Osteocyte (in vitro differentiated cells): Measurements from ENCODE around the gene ZSWIM7. TPM values are rescaled to one million over a fixed set of nuclear protein-coding genes. Genes with fewer than 3 reads are reported as not detected.

Experiments
- DNase-seq: peaks from one replicate; pipeline ENCODE4 v3.0.0; 2021; ENCODE audit warnings: mixed read lengths; ENCODE audit not compliant: unreplicated experiment; ENCODE audit errors: extremely low spot score
- H3K27ac Mint-ChIP-seq: one replicate; pipeline ENCODE4 v1.8.0; 2021; ENCODE audit warnings: mild to moderate bottlenecking, mixed read lengths; ENCODE audit not compliant: unreplicated experiment
- H3K27me3 Mint-ChIP-seq: one replicate; pipeline ENCODE4 v1.8.0; 2021; ENCODE audit warnings: mixed read lengths; ENCODE audit not compliant: unreplicated experiment
- H3K36me3 Mint-ChIP-seq: one replicate; pipeline ENCODE4 v1.8.0; 2021; ENCODE audit warnings: mixed read lengths; ENCODE audit not compliant: unreplicated experiment
- H3K4me1 Mint-ChIP-seq: one replicate; pipeline ENCODE4 v1.8.0; 2021; ENCODE audit warnings: mixed read lengths; ENCODE audit not compliant: unreplicated experiment
- H3K4me3 Mint-ChIP-seq: one replicate; pipeline ENCODE4 v1.8.0; 2021; ENCODE audit warnings: mild to moderate bottlenecking, moderate library complexity, mixed read lengths; ENCODE audit not compliant: unreplicated experiment
- H3K9me3 Mint-ChIP-seq: one replicate; pipeline ENCODE4 v1.8.0; 2021; ENCODE audit warnings: mixed read lengths; ENCODE audit not compliant: unreplicated experiment
- total RNA-seq: library from RNA; stranded (reverse); gene quantifications from 2 replicates; pipeline ENCODE4 v1.2.1, GENCODE V29; 2021
- TF ChIP-seq, protein P1 (sequence below): fragments of 200-600 bp; sonication (generic); IDR thresholded peaks from 2 replicates; pipeline ENCODE4 v1.5.0; 2021; ENCODE audit warnings: antibody characterized with exemption, mild to moderate bottlenecking, moderate library complexity

The ZSWIM7 gene
- total RNA-seq, 1 donor from 2014 or later = 22.2 TPM

DNA sequence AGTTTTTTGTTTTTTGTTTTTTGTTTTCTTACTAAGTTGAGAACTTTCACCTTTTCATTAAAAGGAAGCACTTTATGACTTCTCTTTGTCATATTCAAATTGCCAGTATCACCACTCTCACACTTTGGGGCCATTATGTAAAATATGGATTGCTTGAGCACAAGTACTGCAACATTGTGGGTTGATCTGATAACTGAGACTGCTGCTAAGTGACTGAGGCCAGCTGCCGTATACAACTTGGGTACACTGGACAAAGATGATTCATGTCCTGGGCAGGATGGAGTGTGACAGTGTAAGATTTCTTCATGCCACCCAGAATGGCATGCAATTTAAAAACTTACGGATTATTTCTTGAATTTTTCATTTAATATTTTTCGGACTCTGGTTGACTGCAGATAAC, 7.9 kb upstream of the ZSWIM7 start:
- H3K4me3 Mint-ChIP-seq = no peak overlapping the region
- TF ChIP-seq, protein P1, sequence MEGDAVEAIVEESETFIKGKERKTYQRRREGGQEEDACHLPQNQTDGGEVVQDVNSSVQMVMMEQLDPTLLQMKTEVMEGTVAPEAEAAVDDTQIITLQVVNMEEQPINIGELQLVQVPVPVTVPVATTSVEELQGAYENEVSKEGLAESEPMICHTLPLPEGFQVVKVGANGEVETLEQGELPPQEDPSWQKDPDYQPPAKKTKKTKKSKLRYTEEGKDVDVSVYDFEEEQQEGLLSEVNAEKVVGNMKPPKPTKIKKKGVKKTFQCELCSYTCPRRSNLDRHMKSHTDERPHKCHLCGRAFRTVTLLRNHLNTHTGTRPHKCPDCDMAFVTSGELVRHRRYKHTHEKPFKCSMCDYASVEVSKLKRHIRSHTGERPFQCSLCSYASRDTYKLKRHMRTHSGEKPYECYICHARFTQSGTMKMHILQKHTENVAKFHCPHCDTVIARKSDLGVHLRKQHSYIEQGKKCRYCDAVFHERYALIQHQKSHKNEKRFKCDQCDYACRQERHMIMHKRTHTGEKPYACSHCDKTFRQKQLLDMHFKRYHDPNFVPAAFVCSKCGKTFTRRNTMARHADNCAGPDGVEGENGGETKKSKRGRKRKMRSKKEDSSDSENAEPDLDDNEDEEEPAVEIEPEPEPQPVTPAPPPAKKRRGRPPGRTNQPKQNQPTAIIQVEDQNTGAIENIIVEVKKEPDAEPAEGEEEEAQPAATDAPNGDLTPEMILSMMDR = no peak
- no peaks in the 10 kb centered on the region for H3K27me3 Mint-ChIP-seq
- peaks cover 68% of the 10 kb centered on the region for H3K36me3 Mint-ChIP-seq
- peaks cover 1% of the 10 kb centered on the region for H3K4me1 Mint-ChIP-seq
- H3K27ac Mint-ChIP-seq = no peak overlapping the region
- H3K9me3 Mint-ChIP-seq = no peaks in the 10 kb centered on the region
- no peak for DNase-seq

DNA sequence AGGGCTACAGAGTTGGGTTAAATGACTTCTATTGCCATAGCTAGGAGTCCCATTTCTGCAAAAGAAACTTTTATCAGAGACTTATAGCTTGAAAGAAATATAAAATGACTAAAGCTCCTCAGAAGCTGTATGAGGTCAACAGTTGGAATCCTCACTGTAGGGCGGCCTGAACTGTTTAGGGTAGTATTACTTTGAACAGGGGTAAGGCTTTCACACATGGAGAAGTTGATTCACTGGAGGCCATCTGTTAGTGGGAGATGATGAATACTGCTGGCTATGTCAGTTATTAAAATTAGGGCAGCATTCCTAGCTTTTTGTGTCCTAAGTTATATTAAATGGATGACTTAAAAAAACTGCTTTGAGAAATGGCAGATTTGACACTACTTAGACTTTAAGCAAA, 6.1 kb upstream of the ZSWIM7 start:
- no peak overlapping the region for H3K4me3 Mint-ChIP-seq
- H3K9me3 Mint-ChIP-seq = no peaks in the 10 kb centered on the region
- H3K27ac Mint-ChIP-seq = no peak overlapping the region
- TF ChIP-seq, protein P1 = no peak
- no peaks in the 10 kb centered on the region for H3K27me3 Mint-ChIP-seq
- peaks cover 13% of the 10 kb centered on the region for H3K4me1 Mint-ChIP-seq
- no peak for DNase-seq
- peaks cover 72% of the 10 kb centered on the region for H3K36me3 Mint-ChIP-seq

DNA sequence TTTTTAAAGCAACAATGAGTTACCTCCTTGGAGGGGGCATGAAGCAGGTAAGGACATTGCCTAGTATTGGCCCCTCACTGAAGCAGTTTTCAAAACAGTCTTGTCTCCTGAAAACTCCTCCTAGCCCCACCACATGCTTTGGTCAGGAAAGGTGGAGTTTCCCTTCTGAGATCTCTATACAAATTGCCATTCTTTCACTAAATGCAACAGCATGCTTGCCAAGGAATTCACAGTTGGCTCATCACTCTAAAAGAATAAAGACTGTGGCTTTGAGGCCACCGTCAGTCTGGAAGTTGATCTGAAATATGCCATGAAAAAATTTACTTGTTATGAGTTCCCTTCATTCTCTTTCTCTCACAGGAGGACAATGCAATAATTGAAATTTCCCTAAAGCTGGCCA, 4.3 kb upstream of the ZSWIM7 start:
- no peaks in the 10 kb centered on the region for H3K9me3 Mint-ChIP-seq
- TF ChIP-seq, protein P1 = no peak
- peaks cover 19% of the 10 kb centered on the region for H3K4me1 Mint-ChIP-seq
- no peak overlapping the region for H3K27ac Mint-ChIP-seq
- H3K27me3 Mint-ChIP-seq = no peaks in the 10 kb centered on the region
- H3K4me3 Mint-ChIP-seq = no peak overlapping the region
- peaks cover 68% of the 10 kb centered on the region for H3K36me3 Mint-ChIP-seq
- no peak for DNase-seq

DNA sequence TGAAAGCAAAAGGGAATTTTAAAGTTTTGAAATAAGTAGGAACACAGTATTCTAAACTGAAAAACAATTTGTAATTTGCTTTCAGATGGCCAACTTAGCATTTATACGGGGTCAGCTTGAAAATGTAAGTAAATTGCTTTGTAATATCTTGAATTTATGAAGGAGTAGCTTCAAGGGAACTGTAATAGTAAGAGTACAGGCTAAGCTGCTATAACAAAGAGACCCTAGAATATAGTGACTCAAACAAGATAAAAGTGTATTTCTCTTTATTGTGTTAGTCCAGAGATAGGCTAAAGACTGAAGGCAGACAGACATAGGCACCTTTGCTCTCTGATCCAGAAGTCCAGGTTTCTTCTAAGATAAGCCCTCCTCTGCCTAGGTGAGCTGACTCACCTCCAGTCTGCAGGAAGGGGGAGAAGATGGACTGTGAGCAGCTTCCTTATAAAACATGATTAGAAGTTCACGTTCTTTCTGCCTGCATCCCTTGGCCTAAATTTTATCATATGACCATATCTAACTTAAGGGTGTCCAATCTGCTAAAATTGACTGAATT, 3.3 kb upstream of the ZSWIM7 start:
- no peak for DNase-seq
- H3K36me3 Mint-ChIP-seq = peaks cover 57% of the 10 kb centered on the region

DNA sequence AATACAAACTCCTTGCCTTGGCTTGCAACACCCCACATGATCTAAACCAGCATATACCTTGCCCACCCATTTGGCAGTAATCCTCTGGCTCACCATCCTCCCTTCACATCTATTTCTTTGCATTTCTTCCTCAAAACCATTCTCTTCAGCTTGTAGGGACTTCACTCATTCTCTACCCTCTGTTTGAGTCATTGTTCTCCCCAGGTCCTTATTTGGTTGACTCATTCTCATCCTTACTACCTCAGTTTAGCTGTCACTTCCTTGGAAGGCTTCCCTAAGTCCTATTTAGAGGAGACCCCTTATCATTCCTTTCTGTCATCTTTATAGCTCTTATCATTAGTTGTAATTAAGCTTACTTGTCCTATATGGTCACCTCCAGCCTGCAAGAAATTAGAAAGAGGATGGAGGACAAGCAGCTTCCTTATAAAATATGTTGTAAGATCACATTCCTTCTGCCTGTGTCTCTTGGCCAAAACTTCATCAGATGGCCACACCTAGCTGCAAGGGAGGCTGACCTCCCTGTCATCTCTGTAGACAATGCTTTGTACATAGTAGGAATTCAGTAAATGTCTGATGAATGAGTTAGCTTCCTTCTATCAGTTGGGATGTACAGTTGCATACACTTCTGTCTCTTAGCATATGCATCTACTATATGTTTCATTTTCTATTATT, 1.9 kb upstream of the ZSWIM7 start:
- Mint-ChIP-seq H3K27me3 (no peaks in the 10 kb centered on the region), H3K9me3 (no peaks in the 10 kb centered on the region), H3K36me3 (peaks cover 51% of the 10 kb centered on the region), H3K4me1 (peaks cover 31% of the 10 kb centered on the region), H3K4me3 (peak overlapping the region; percentile 80), H3K27ac (peak overlapping the region; percentile 74)
- TF ChIP-seq, protein P1 = no peak
- no peak for DNase-seq

More for the DNA sequence above, 3.3 kb upstream of the ZSWIM7 start:
- TF ChIP-seq, protein P1 = no peak
- H3K4me1 Mint-ChIP-seq = peaks cover 25% of the 10 kb centered on the region
- no peaks in the 10 kb centered on the region for H3K27me3 Mint-ChIP-seq
- H3K27ac Mint-ChIP-seq = no peak overlapping the region
- H3K9me3 Mint-ChIP-seq = no peaks in the 10 kb centered on the region
- no peak overlapping the region for H3K4me3 Mint-ChIP-seq
